ENCODE results near the gene PRPF40A.

PRPF40A gene

GRCh38 chr2:152718076-152718908 is 1.0 kb upstream of the PRPF40A start, which contains the start of gene ARL6IP6:
ARL6IP6 (plus strand) TSS chr2:152718620; CDS start chr2:152718625, 5 bp downstream.
- DNase-seq (ENCODE audit: low read depth, low spot score), result peak; percentile 80

- no peak for DNase-seq (ENCODE audit: low read depth, low spot score)
These were observed 445 bp downstream of the PRPF40A start for GRCh38 chr2:152716805-152717227.

GRCh38 chr2:152715854-152716428 is 1.3 kb downstream of the PRPF40A start:
- no peak for DNase-seq (ENCODE audit: low read depth, low spot score)

- no peak for DNase-seq (ENCODE audit: low read depth, low spot score)
These were observed 2.1 kb downstream of the PRPF40A start for GRCh38 chr2:152715112-152715511.

GRCh38 chr2:152710713-152711112 is 6.5 kb downstream of the PRPF40A start:
- DNase-seq (ENCODE audit: low read depth, low spot score), result no peak

- DNase-seq (ENCODE audit: low read depth, low spot score), result no peak
These were observed 8.5 kb downstream of the PRPF40A start for GRCh38 chr2:152708742-152709141.

- DNase-seq (ENCODE audit: low read depth, low spot score), result no peak
These were observed 10.7 kb downstream of the PRPF40A start for GRCh38 chr2:152706477-152707021.

- no peak for DNase-seq (ENCODE audit: low read depth, low spot score)
These were observed 16.1 kb downstream of the PRPF40A start for GRCh38 chr2:152701198-152701597.

GRCh38 chr2:152696476-152696875 is 20.8 kb downstream of the PRPF40A start:
- DNase-seq (ENCODE audit: low read depth, low spot score), result no peak

- no peak for DNase-seq (ENCODE audit: low read depth, low spot score)
These were observed 21.5 kb downstream of the PRPF40A start for GRCh38 chr2:152695763-152696162.

- no peak for DNase-seq (ENCODE audit: low read depth, low spot score)
These were observed 23.1 kb downstream of the PRPF40A start for GRCh38 chr2:152694161-152694661.

- DNase-seq (ENCODE audit: low read depth, low spot score), result no peak
These were observed 24.2 kb downstream of the PRPF40A start for GRCh38 chr2:152693033-152693432.

- no peak for DNase-seq (ENCODE audit: low read depth, low spot score)
These were observed 30.9 kb downstream of the PRPF40A start for GRCh38 chr2:152686321-152686720.

GRCh38 chr2:152683400-152683799 is 33.9 kb downstream of the PRPF40A start:
- DNase-seq (ENCODE audit: low read depth, low spot score), result no peak

GRCh38 chr2:152682663-152683062 is 34.6 kb downstream of the PRPF40A start:
- no peak for DNase-seq (ENCODE audit: low read depth, low spot score)

- DNase-seq (ENCODE audit: low read depth, low spot score), result no peak
These were observed 38.5 kb downstream of the PRPF40A start for GRCh38 chr2:152678808-152679207.

- DNase-seq (ENCODE audit: low read depth, low spot score), result no peak
These were observed 40.8 kb downstream of the PRPF40A start for GRCh38 chr2:152676461-152676860.

- no peak for DNase-seq (ENCODE audit: low read depth, low spot score)
These were observed 42.9 kb downstream of the PRPF40A start for GRCh38 chr2:152674334-152674733.

GRCh38 chr2:152664725-152665124 is 52.5 kb downstream of the PRPF40A start:
- no peak for DNase-seq (ENCODE audit: low read depth, low spot score)

GRCh38 chr2:152661076-152661475 is 56.2 kb downstream of the PRPF40A start:
- no peak for DNase-seq (ENCODE audit: low read depth, low spot score)

GRCh38 chr2:152658221-152658620 is 59.0 kb downstream of the PRPF40A start:
- no peak for DNase-seq (ENCODE audit: low read depth, low spot score)

- DNase-seq (ENCODE audit: low read depth, low spot score), result no peak
These were observed 60.2 kb downstream of the PRPF40A start for GRCh38 chr2:152657043-152657442.

- DNase-seq (ENCODE audit: low read depth, low spot score), result no peak
These were observed 61.4 kb downstream of the PRPF40A start for GRCh38 chr2:152655880-152656279.

Measured in smooth muscle cell of the brain vasculature (primary cell).